Rectal smooth muscle tissue (tissue), 1 donor: ENCODE measurements around the gene INO80C.

Source experiments
- H3K27ac ChIP-seq: one replicate; pipeline ENCODE4 v1.7.0; 2013; ENCODE audit warnings: low read depth, low read length, inconsistent platforms
- H3K27me3 ChIP-seq: one replicate; pipeline ENCODE4 v1.7.0; 2013; ENCODE audit warnings: low read length; ENCODE audit not compliant: control insufficient read depth, insufficient read depth
- H3K36me3 ChIP-seq: one replicate; pipeline ENCODE4 v1.7.0; 2013; ENCODE audit warnings: low read length; ENCODE audit not compliant: control insufficient read depth, insufficient read depth
- H3K4me1 ChIP-seq: one replicate; pipeline ENCODE4 v1.7.0; 2013; ENCODE audit warnings: low read length; ENCODE audit not compliant: control insufficient read depth, insufficient read depth
- H3K4me3 ChIP-seq: one replicate; pipeline ENCODE4 v1.7.0; 2013; ENCODE audit warnings: low read length
- H3K9ac ChIP-seq: one replicate; pipeline ENCODE4 v1.7.0; 2013; ENCODE audit warnings: low read length

INO80C gene, protein sequence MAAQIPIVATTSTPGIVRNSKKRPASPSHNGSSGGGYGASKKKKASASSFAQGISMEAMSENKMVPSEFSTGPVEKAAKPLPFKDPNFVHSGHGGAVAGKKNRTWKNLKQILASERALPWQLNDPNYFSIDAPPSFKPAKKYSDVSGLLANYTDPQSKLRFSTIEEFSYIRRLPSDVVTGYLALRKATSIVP

DNA sequence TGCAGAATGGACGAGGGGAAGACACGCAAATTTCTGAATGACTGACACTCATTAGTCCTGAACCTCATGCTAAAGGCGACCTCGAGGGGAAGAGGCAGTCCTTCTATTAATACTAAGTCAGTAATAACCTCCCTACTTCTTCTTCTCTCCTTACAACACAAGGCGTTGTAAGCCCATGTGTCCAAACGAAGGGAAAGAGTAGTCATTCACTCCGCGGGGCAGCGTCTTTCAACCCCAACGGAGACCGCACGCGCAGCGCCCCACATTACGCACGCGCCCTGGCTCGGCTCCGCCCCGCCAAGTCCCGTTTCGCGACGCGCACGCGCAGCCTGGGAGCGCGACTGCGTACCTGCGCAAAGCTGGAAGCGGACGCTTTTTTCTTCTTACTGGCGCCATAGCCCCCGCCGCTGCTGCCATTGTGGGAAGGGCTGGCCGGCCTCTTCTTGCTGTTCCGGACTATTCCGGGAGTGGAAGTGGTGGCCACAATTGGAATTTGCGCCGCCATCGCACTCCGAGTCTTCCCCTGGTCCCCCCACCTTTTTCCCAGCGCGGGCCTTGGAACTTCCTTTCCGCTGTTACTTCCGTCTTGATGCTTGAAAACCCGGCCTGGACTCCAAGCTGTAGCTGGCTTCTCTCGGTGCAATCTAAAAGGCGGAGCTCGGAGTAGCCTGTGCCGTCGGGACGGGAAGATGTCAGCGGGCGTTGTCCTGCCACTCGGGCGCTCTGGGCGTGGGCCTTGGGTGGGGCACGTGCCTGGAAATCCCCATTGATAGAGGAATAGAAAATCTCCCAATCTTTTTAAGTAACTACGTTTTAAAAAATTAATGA lies at the start of gene INO80C:
Gene INO80C (minus strand): TSS at position 591 of the 828 bp plus-strand sequence. CDS start 86 bp downstream, at position 505.
- Histone ChIP-seq H3K4me3 (peak within 1 kb of the TSS; percentile 93), H3K4me1 (peaks cover 2% of the 10 kb centered on the region), H3K9ac (peak within 1 kb of the TSS; percentile 2), H3K36me3 (no peaks in the 10 kb centered on the region), H3K27ac (peak within 1 kb of the TSS; percentile 96), H3K27me3 (no peaks in the 10 kb centered on the region)

DNA sequence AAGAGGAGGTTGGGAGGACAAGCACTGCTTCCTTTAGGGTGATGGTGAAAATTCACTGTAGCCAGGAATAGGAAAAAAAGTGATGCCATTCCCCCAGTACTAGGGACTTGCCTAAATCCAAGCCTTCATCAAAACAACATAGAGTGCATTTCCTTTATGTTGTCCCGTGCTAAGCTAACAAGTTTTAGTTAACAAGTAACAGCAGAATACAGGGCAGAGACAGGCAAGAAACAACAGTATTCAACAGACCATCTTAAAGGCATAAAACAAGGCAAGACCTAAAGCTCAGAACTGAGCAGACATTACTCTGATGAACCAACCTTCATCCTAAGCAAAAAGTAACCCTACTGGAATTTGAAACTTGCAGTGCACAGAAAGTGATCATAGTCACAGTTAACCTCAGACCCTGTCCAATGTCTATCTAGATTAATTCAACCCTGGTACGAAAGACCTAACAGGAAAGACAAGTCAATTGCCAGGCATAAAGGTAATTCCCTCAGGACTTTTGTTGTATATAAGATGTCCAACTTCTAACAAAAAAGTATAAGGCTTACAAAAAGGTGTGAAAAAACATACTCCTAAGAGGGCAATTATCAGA lies 49.3 kb upstream of the INO80C start:
- Histone ChIP-seq H3K27me3 (no peaks in the 10 kb centered on the region), H3K9ac (no peak overlapping the region), H3K36me3 (no peaks in the 10 kb centered on the region), H3K4me1 (no peaks in the 10 kb centered on the region), H3K27ac (no peak overlapping the region), H3K4me3 (no peak overlapping the region)

DNA sequence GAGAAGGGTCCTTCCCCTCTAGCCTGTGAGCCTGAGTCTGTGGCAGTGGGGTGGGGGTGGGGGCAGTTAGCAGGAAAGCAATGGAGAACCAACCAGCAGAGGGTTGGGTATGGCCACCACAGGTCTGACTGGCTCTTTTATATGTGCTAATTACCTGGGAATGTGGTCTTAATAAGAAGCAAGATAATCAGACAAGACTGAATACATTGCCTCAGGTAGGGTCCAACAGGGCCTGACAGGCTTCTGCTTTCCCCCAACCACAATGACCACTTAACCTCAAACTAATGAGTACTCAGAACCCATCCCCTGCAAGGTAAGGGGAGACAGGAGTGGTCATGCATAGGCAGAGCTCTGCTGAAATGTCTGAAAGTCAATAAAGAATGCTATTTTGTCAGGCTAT lies 44.6 kb upstream of the INO80C start:
- Histone ChIP-seq H3K27me3 (no peaks in the 10 kb centered on the region), H3K4me3 (no peak overlapping the region), H3K36me3 (no peaks in the 10 kb centered on the region), H3K4me1 (no peaks in the 10 kb centered on the region), H3K27ac (no peak overlapping the region), H3K9ac (no peak overlapping the region)

DNA sequence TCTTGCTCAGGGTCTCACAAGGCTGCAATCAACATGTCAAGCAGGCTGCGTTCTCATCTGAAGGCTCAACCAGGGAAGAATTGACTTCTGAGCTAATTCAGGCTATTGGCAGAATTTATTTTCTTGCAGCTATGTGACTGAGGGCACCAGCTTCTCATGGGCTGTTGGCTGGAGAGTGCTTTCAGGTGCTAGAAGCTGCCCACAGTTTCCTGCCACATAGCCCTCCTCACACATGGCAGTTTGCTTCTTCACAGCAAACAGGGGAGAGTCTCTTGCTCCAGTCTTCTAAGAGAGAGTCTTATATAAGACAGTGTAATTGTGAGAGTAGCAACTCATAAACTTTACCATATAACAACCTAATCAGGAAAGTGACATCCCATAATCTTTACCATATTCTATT lies 37.5 kb upstream of the INO80C start:
- H3K27me3 ChIP-seq, result no peaks in the 10 kb centered on the region

DNA sequence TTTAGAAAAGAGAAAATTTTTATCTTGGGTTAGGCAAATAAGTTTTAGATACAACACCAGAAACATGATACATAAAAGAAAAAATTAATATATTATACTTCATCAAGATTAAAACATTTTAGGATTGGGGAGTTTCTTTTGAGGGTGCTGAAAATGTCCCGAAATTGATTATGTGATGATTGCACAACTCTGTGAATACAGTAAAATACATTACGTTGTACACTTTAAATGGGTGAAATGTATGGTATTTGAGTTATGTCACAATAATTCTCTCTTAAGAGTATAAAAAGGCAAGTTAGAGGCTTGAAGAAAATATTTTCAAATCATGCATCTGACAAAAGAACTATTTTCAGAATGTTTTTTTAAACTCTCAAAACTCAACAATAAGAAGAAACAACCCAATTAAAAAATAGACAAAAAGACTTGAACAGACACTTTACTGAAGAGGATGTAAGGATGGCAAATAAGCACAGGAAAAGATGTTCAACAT lies 36.2 kb upstream of the INO80C start:
- Histone ChIP-seq H3K4me1 (no peaks in the 10 kb centered on the region), H3K9ac (no peak overlapping the region), H3K4me3 (no peak overlapping the region), H3K27ac (no peak overlapping the region), H3K36me3 (no peaks in the 10 kb centered on the region), H3K27me3 (no peaks in the 10 kb centered on the region)

More for the DNA sequence above, 37.5 kb upstream of the INO80C start:
- Histone ChIP-seq H3K4me3 (no peak overlapping the region), H3K27ac (no peak overlapping the region), H3K36me3 (no peaks in the 10 kb centered on the region), H3K4me1 (no peaks in the 10 kb centered on the region), H3K9ac (no peak overlapping the region)

DNA sequence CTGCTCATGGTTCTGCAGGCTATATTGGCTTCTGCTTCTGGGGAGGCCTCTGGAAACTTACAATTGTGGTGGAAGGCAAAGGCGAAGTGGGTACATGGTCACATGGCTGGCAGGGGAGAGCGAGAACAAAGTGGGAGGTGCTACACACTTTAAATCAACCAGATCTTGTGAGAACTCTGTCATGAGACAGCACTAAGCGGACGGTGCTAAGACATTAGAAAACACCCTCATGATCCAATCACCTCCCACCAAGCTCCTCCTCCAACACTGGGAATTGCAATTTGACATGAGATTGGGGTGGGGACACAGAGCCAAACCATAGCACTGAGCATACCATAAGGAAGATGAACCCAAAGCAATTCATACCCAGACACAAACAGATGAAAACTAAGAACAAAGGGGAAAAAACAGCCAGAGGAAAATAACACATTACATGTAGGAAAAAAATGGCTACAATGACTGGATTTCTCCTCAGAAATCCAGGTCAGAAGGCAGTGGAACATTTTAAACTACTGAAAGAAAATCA lies 31.1 kb upstream of the INO80C start:
- Histone ChIP-seq H3K36me3 (no peaks in the 10 kb centered on the region), H3K4me3 (no peak overlapping the region), H3K27ac (no peak overlapping the region), H3K27me3 (no peaks in the 10 kb centered on the region), H3K9ac (no peak overlapping the region), H3K4me1 (peaks cover 4% of the 10 kb centered on the region)

DNA sequence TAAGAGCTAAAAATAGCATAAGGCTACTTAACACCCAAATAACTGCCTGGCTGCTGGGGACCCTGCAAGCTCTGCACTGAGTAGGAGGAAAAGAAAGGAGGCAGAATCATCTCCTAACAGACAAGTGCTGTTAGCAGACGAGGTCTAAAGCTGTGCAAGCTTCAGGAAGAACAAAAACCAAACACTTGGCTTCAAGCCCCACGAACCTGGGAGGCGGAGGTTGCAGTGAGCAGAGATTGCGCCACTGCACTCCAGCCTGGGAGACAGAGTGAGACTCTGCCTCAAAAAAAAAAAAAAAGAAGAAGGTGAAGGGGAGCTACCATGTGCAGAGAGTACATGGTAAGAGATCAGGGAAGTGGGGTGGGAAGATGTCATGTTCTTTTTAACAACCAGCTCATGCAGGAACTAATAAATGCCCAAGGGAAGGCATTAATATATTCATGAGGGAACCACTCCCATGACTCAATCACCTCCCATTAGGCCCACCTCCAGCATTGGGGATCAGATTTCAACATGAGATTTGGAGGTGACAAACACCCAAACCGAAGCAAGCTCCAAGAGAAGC lies 28.8 kb upstream of the INO80C start:
- Histone ChIP-seq H3K36me3 (no peaks in the 10 kb centered on the region), H3K27me3 (no peaks in the 10 kb centered on the region), H3K27ac (peak overlapping the region; percentile 3), H3K4me1 (peaks cover 4% of the 10 kb centered on the region), H3K9ac (no peak overlapping the region), H3K4me3 (peak overlapping the region; percentile 26)

DNA sequence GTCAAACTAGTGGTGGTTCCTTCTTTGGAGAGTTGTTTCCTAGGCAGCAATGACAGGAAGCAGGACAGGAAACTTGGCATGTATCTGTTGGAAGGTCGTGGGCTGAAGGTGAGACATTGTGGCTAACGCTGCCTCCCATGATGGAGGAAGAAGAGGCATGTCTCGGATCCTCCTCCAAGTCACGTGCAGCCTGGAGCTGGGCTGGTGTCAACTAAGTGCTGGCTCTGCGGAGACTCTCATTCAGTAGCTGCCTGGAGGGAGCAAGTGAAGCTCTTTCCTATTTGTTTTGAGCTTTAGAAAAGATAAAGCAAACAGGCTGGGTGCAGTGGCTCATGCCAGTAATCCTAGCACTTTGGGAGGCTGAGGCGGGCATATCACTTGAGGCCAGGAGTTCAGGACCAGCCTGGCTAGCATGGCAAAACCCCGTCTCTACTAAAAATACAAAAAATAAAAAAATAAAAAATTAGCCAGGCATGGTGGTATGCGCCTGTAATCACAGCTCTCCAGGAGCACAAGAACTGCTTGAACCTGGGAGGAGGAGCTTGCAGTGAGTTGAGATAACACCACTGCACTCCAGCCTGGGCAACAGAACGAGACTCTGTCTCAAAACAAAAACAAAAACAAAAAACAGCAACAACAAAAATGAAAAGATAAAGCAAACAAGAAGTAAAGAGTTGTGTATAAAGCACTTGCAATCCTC lies 28.2 kb upstream of the INO80C start:
- Histone ChIP-seq H3K4me3 (peak overlapping the region; percentile 26), H3K27ac (peak overlapping the region; percentile 3), H3K9ac (no peak overlapping the region), H3K36me3 (no peaks in the 10 kb centered on the region), H3K4me1 (peaks cover 4% of the 10 kb centered on the region), H3K27me3 (no peaks in the 10 kb centered on the region)

DNA sequence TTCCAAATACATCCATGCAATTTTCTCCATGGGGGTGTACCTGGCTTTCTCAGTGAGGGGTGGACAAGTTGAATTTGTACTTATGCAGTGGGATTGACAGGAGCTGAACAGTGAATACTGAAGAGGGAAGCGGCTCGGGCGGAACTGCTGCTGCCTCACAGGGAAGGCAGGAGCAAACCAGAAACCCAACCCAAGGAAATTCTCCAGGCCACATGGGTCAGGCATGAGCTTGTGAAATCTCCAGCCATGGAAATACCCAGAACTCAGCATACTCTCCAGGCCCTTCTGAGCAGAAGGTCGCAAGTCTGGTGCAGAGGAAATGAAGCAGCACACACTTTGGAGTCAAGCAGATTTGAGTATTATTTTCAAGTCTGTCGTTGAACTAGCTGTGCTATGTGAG lies 26.5 kb upstream of the INO80C start:
- no peak overlapping the region for H3K27ac ChIP-seq
- H3K4me1 ChIP-seq, result peaks cover 4% of the 10 kb centered on the region
- H3K27me3 ChIP-seq, result no peaks in the 10 kb centered on the region
- H3K9ac ChIP-seq, result no peak overlapping the region
- H3K36me3 ChIP-seq, result no peaks in the 10 kb centered on the region
- H3K4me3 ChIP-seq, result no peak overlapping the region

DNA sequence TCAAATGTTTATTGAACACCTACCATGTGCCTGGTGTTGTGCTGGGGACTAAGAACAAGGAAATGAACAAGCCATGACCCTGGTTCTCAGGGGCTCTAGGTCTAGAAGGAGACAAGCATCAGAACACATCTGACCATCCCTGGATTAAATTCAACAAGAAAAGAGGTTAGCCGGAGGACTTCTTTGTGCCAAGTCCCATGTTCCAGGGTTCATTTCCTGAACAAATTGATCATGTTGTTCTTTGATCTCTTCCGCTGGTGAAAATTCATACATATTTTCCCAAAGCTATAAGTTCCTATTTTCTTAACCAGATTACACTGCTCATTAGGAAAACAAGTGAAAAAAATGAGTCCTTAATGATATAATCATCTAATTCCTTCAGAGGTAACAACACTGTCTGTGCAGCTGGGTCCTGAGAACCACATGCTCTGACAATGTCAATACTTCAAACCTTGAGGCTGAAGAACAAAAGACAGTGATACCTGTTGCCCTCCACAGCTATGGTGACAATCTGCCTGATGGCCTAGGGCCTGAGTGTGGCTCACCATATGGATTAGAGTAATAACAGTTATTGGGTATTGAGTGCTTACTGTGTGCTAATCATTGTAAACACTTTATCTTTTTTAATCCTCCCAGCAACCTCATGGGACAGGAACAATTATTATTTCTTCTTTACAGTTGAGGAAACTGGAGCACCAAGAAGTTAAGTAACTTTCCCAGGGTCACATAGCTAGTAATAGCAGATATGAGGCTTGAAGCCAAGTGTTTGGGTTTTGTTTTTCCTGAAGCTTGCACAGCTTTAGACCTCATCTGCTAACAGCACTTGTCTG lies 24.6 kb upstream of the INO80C start:
- Histone ChIP-seq H3K4me1 (peaks cover 4% of the 10 kb centered on the region), H3K36me3 (no peaks in the 10 kb centered on the region), H3K4me3 (no peak overlapping the region), H3K27ac (no peak overlapping the region), H3K9ac (no peak overlapping the region), H3K27me3 (no peaks in the 10 kb centered on the region)

DNA sequence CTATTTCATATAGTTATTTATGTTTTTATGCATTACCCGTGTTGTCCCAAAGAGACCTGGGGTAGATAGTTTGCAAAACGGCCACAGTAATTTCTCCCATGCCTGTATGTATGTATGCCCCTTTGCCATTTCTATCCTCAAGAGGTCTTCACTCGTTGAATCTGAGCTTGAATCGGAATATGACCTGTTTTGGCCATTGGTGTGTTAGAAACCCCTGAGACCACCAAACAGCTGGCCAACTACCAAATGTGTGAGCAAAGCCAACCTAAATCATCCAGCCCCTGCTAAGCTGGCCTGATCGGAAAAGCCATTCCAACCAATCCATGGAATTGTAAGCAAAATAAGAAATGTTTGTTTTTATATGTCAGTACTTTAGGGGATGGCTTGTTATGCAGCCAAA lies 23.4 kb upstream of the INO80C start:
- peaks cover under 1% of the 10 kb centered on the region for H3K4me1 ChIP-seq
- no peaks in the 10 kb centered on the region for H3K27me3 ChIP-seq
- no peak overlapping the region for H3K4me3 ChIP-seq
- H3K27ac ChIP-seq, result no peak overlapping the region
- no peaks in the 10 kb centered on the region for H3K36me3 ChIP-seq
- no peak overlapping the region for H3K9ac ChIP-seq
